H9 (cell line): Measurements from ENCODE around the gene ARHGAP31. TPM values are rescaled to one million over a fixed set of nuclear protein-coding genes. Genes with fewer than 3 reads are reported as not detected.

Source experiments
- DNase-seq: peaks from one replicate; pipeline ENCODE4 v3.0.0-alpha.2; 2017
- H2AFZ ChIP-seq: one replicate; pipeline ENCODE4 v1.6.1; 2013; ENCODE audit warnings: mild to moderate bottlenecking, low read length, control low read depth, moderate library complexity
- H2AK5ac ChIP-seq: 2 replicates; pipeline ENCODE4 v1.6.1; 2013; ENCODE audit warnings: low read length, control low read depth, mixed read lengths; ENCODE audit not compliant: insufficient read length
- H2BK120ac ChIP-seq: one replicate; pipeline ENCODE4 v1.6.1; 2013; ENCODE audit warnings: low read depth, mild to moderate bottlenecking, low read length, control low read depth, inconsistent platforms; ENCODE audit not compliant: poor library complexity, severe bottlenecking
- H2BK12ac ChIP-seq: 2 replicates; pipeline ENCODE4 v1.6.1; 2013; ENCODE audit warnings: low read length, control low read depth, mixed read lengths, low read depth; ENCODE audit not compliant: insufficient read length
- H2BK15ac ChIP-seq: 2 replicates; pipeline ENCODE4 v1.6.1; 2013; ENCODE audit warnings: low read depth, low read length, control low read depth
- H2BK20ac ChIP-seq: one replicate; pipeline ENCODE4 v1.6.1; 2013; ENCODE audit warnings: low read depth, mild to moderate bottlenecking, low read length, control low read depth, inconsistent platforms; ENCODE audit not compliant: poor library complexity, severe bottlenecking
- H2BK5ac ChIP-seq: 2 replicates; pipeline ENCODE4 v1.6.1; 2013; ENCODE audit warnings: low read length, control low read depth, mixed read lengths; ENCODE audit not compliant: insufficient read length
- H3K14ac ChIP-seq: 2 replicates; pipeline ENCODE4 v1.6.1; 2013; ENCODE audit warnings: low read length, control low read depth; ENCODE audit not compliant: insufficient read depth
- H3K18ac ChIP-seq: 2 replicates; pipeline ENCODE4 v1.6.1; 2013; ENCODE audit warnings: low read depth, mild to moderate bottlenecking, mixed read lengths, low read length, control low read depth; ENCODE audit not compliant: insufficient read length
- H3K23ac ChIP-seq: 2 replicates; pipeline ENCODE4 v1.6.1; 2013; ENCODE audit warnings: low read length, control low read depth, mixed read lengths, low read depth; ENCODE audit not compliant: insufficient read length
- H3K23me2 ChIP-seq: 2 replicates; pipeline ENCODE4 v1.6.1; 2013; ENCODE audit warnings: low read depth, mild to moderate bottlenecking, mixed read lengths, low read length, control low read depth; ENCODE audit not compliant: insufficient read length, poor library complexity, severe bottlenecking
- H3K27ac ChIP-seq: 2 replicates; pipeline ENCODE4 v1.5.1; 2013; ENCODE audit warnings: low read length, control low read depth, mixed read lengths, low read depth; ENCODE audit not compliant: insufficient read length
- H3K27me3 ChIP-seq: 2 replicates; pipeline ENCODE4 v1.6.1; 2013; ENCODE audit warnings: low read length, control low read depth, inconsistent platforms; ENCODE audit not compliant: insufficient read depth
- H3K4ac ChIP-seq: 2 replicates; pipeline ENCODE4 v1.6.1; 2013; ENCODE audit warnings: low read depth, mild to moderate bottlenecking, control low read depth, inconsistent platforms, low read length, moderate library complexity
- H3K4me1 ChIP-seq: 2 replicates; pipeline ENCODE4 v1.6.1; 2013; ENCODE audit warnings: low read length, control low read depth, inconsistent platforms; ENCODE audit not compliant: insufficient read depth
- H3K4me2 ChIP-seq: 2 replicates; pipeline ENCODE4 v1.6.1; 2013; ENCODE audit warnings: low read length, control low read depth, mixed read lengths; ENCODE audit not compliant: insufficient read length, insufficient read depth
- H3K56ac ChIP-seq: 2 replicates; pipeline ENCODE4 v1.6.1; 2013; ENCODE audit warnings: low read depth, mild to moderate bottlenecking, mixed read lengths, low read length, control low read depth; ENCODE audit not compliant: insufficient read length
- H3K79me1 ChIP-seq: 2 replicates; pipeline ENCODE4 v1.6.1; 2013; ENCODE audit warnings: low read depth, mild to moderate bottlenecking, moderate library complexity, low read length, control low read depth, inconsistent platforms; ENCODE audit not compliant: insufficient read depth, poor library complexity, severe bottlenecking
- H3K79me2 ChIP-seq: 2 replicates; pipeline ENCODE4 v1.6.1; 2013; ENCODE audit warnings: low read length, control low read depth, inconsistent platforms; ENCODE audit not compliant: insufficient read depth
- H3K9ac ChIP-seq: 2 replicates; pipeline ENCODE4 v1.6.1; 2013; ENCODE audit warnings: low read length, control low read depth, mixed read lengths; ENCODE audit not compliant: insufficient read length; ENCODE audit errors: extremely low read depth
- H3K9me3 ChIP-seq: one replicate; pipeline ENCODE4 v1.6.1; 2013; ENCODE audit warnings: low read depth, low read length, inconsistent platforms; ENCODE audit not compliant: control insufficient read depth
- H3T11ph ChIP-seq: one replicate; pipeline ENCODE4 v1.6.1; 2013; ENCODE audit warnings: mild to moderate bottlenecking, low read length, control low read depth, inconsistent platforms
- H4K20me1 ChIP-seq: one replicate; pipeline ENCODE4 v1.6.1; 2013; ENCODE audit not compliant: control insufficient read depth, insufficient read length, insufficient read depth
- H4K5ac ChIP-seq: 2 replicates; pipeline ENCODE4 v1.6.1; 2013; ENCODE audit warnings: low read depth, mild to moderate bottlenecking, mixed read lengths, low read length, control low read depth; ENCODE audit not compliant: insufficient read length
- H4K8ac ChIP-seq: replicated peaks from 2 replicates; pipeline ENCODE4 v1.6.1; 2013; ENCODE audit warnings: low read length, control low read depth, mixed read lengths, low read depth; ENCODE audit not compliant: insufficient read length
- H4K91ac ChIP-seq: 2 replicates; pipeline ENCODE4 v1.6.1; 2013; ENCODE audit warnings: low read depth, mild to moderate bottlenecking, moderate library complexity, mixed read lengths, low read length, control low read depth; ENCODE audit not compliant: insufficient read length
- H3K27ac Mint-ChIP-seq, 3 experiments: 2 replicates in 2 of 3; 3 replicates in 1 of 3; pipeline ENCODE4 v1.8.0; 2020 to 2021; ENCODE audit warnings: mixed read lengths in 3 of 3, mild to moderate bottlenecking in 1 of 3, moderate library complexity in 1 of 3
- H3K27me3 Mint-ChIP-seq: 2 replicates; pipeline ENCODE4 v1.8.0; 2021; ENCODE audit warnings: low read depth, mild to moderate bottlenecking, moderate library complexity, mixed read lengths
- H3K36me3 Mint-ChIP-seq, 3 experiments: 2 replicates in 2 of 3; 3 replicates in 1 of 3; pipeline ENCODE4 v1.8.0; 2020 to 2021; ENCODE audit warnings: low read depth in 3 of 3, mixed read lengths in 3 of 3; ENCODE audit not compliant: insufficient read depth in 1 of 3
- H3K4me1 Mint-ChIP-seq, 2 experiments: 2 replicates each; pipeline ENCODE4 v1.8.0; 2020; ENCODE audit warnings: mixed read lengths in 2 of 2
- H3K4me3 Mint-ChIP-seq, 2 experiments: 2 replicates in 1 of 2; 3 replicates in 1 of 2; pipeline ENCODE4 v1.8.0; 2020 to 2021; ENCODE audit warnings: mild to moderate bottlenecking in 2 of 2, mixed read lengths in 2 of 2, moderate library complexity in 1 of 2
- H3K9me3 Mint-ChIP-seq, 2 experiments: 2 replicates in 1 of 2; 3 replicates in 1 of 2; pipeline ENCODE4 v1.8.0; 2020; ENCODE audit warnings: mild to moderate bottlenecking in 2 of 2, mixed read lengths in 2 of 2, moderate library complexity in 1 of 2
- CTCF ChIP-seq: fragments of 200-600 bp; sonication (generic); conservative IDR thresholded peaks from 3 replicates; pipeline ENCODE4 v1.8.0; 2021; ENCODE audit warnings: antibody characterized with exemption, mild to moderate bottlenecking
- WGBS: extraction: QIAGEN DNeasy Blood & Tissue Kit; methylation state at CpG from one replicate; pipeline ENCODE4 v1.1.7; 2013; ENCODE audit warnings: missing lambda C conversion rate, low lambda C conversion rate, mixed read lengths; ENCODE audit not compliant: insufficient read length; ENCODE audit errors: extremely low coverage; 5-methylcytosine and 5-hydroxymethylcytosine counted together
- total RNA-seq: library from RNA; stranded (reverse); gene quantifications from 2 replicates; pipeline ENCODE4 v1.2.1, GENCODE V29; 2021

Gene ARHGAP31
- total RNA-seq, 1 experiment from 2014 or later = 2.2 TPM

- H3K18ac ChIP-seq = no peak overlapping the region
- no peak overlapping the region for H3K4ac ChIP-seq
- H2AK5ac ChIP-seq = no peak overlapping the region
- H2BK12ac ChIP-seq = no peak overlapping the region
- no peak overlapping the region for H3K56ac ChIP-seq
- Mint-ChIP-seq H3K27me3 (peaks cover 39% of the 10 kb centered on the region), H3K27ac (no peak overlapping the region), H3K9me3 (no peaks in the 10 kb centered on the region), H3K4me1 (peaks cover 26 to 36% of the 10 kb centered on the region in 2 experiments), H3K36me3 (peaks cover 0 to 2% (median 0%) of the 10 kb centered on the region in 3 experiments; a peak in 1 of 7 replicates), H3K4me3 (no peak overlapping the region)
- no peak overlapping the region for H3K27ac ChIP-seq
- H3K14ac ChIP-seq = no peak overlapping the region
- no peak overlapping the region for H3T11ph ChIP-seq
- H4K91ac ChIP-seq = no peak overlapping the region
- H3K4me2 ChIP-seq = no peak overlapping the region
- no peak overlapping the region for H4K8ac ChIP-seq
- no peak for TF ChIP-seq CTCF
- H2BK20ac ChIP-seq = no peak overlapping the region
- no peak overlapping the region for H2BK120ac ChIP-seq
- H3K4me1 ChIP-seq = peaks cover 12% of the 10 kb centered on the region; the same call in 1 of the 2 replicates
- no peaks in the 10 kb centered on the region for H3K9me3 ChIP-seq
- no peaks in the 10 kb centered on the region for H3K27me3 ChIP-seq
- DNase-seq = no peak
- no peaks in the 10 kb centered on the region for H3K79me1 ChIP-seq
- no peak overlapping the region for H3K23ac ChIP-seq
- H2AFZ ChIP-seq = no peak overlapping the region
- no peak overlapping the region for H2BK5ac ChIP-seq
- no peak overlapping the region for H3K9ac ChIP-seq
- H4K5ac ChIP-seq = no peak overlapping the region
- no peak overlapping the region for H2BK15ac ChIP-seq
- peaks cover 15% of the 10 kb centered on the region for H3K23me2 ChIP-seq
- WGBS = no CpG with 5 or more reads among the region's 11 CpGs
- H3K79me2 ChIP-seq = no peaks in the 10 kb centered on the region
- no peaks in the 10 kb centered on the region for H4K20me1 ChIP-seq
Observed at GRCh38 chr3:119298565-119298941, 4.4 kb downstream of the ARHGAP31 start.
